Measurements from ENCODE around the gene ATXN7.

Gene ATXN7

GRCh38 chr3:63959146-63959545, 95.5 kb downstream of the ATXN7 start:
- Histone ChIP-seq H3K9ac (ENCODE audit: low read length) (no peak overlapping the region), H3K9me2 (replicated peaks; ENCODE audit: insufficient read depth, low read length) (no peaks in the 10 kb centered on the region), H3K79me2 (ENCODE audit: low read length) (peaks cover 21% of the 10 kb centered on the region), H3K4me2 (ENCODE audit: low read depth, low read length) (no peak overlapping the region), H3K27ac (ENCODE audit: low read length) (no peak overlapping the region), H4K20me1 (ENCODE audit: insufficient read depth, low read length) (no peaks in the 10 kb centered on the region), H3K4me1 (ENCODE audit: low read length) (no peaks in the 10 kb centered on the region), H2AFZ (ENCODE audit: low read length) (no peak overlapping the region), H3K27me3 (replicated peaks; ENCODE audit: insufficient read depth, low read length) (no peaks in the 10 kb centered on the region), H3K9me3 (replicated peaks; ENCODE audit: insufficient read depth, low read length) (no peaks in the 10 kb centered on the region), H3F3A (ENCODE audit: insufficient read depth, low read length) (no peaks in the 10 kb centered on the region), H3K4me3 (ENCODE audit: low read length) (no peak overlapping the region), H3K36me3 (replicated peaks; ENCODE audit: insufficient read depth, low read length) (no peaks in the 10 kb centered on the region)
- TF ChIP-seq CTCF (IDR thresholded peaks at IDR 0.05; ENCODE audit: low read length) (no peak), EZH2phosphoT487 (IDR thresholded peaks at IDR 0.05; ENCODE audit: low read length) (no peak), EZH2 (optimal IDR thresholded peaks at IDR 0.05; ENCODE audit: low read depth, low read length) (no peak)
- no peak for DNase-seq

- Histone ChIP-seq H3K36me3 (replicated peaks; ENCODE audit: insufficient read depth, low read length) (no peaks in the 10 kb centered on the region), H3K27ac (ENCODE audit: low read length) (no peak overlapping the region), H3K9ac (ENCODE audit: low read length) (no peak overlapping the region), H2AFZ (ENCODE audit: low read length) (no peak overlapping the region), H3K27me3 (replicated peaks; ENCODE audit: insufficient read depth, low read length) (no peaks in the 10 kb centered on the region), H4K20me1 (ENCODE audit: insufficient read depth, low read length) (no peaks in the 10 kb centered on the region), H3K4me2 (ENCODE audit: low read depth, low read length) (no peak overlapping the region), H3K9me3 (replicated peaks; ENCODE audit: insufficient read depth, low read length) (no peaks in the 10 kb centered on the region), H3K4me1 (ENCODE audit: low read length) (no peaks in the 10 kb centered on the region), H3F3A (ENCODE audit: insufficient read depth, low read length) (no peaks in the 10 kb centered on the region), H3K4me3 (ENCODE audit: low read length) (no peak overlapping the region), H3K9me2 (replicated peaks; ENCODE audit: insufficient read depth, low read length) (no peaks in the 10 kb centered on the region), H3K79me2 (ENCODE audit: low read length) (peaks cover 18% of the 10 kb centered on the region)
- no peak for DNase-seq
- TF ChIP-seq EZH2phosphoT487 (IDR thresholded peaks at IDR 0.05; ENCODE audit: low read length) = no peak
- TF ChIP-seq CTCF (IDR thresholded peaks at IDR 0.05; ENCODE audit: low read length) = no peak
- TF ChIP-seq EZH2 (optimal IDR thresholded peaks at IDR 0.05; ENCODE audit: low read depth, low read length) = no peak
Measured at GRCh38 chr3:63960048-63960711, 96.5 kb downstream of the ATXN7 start.

GRCh38 chr3:63961891-63962290, 98.2 kb downstream of the ATXN7 start:
- Histone ChIP-seq H3K4me2 (ENCODE audit: low read depth, low read length) (no peak overlapping the region), H3K4me3 (ENCODE audit: low read length) (no peak overlapping the region), H3K9me3 (replicated peaks; ENCODE audit: insufficient read depth, low read length) (no peaks in the 10 kb centered on the region), H3K9me2 (replicated peaks; ENCODE audit: insufficient read depth, low read length) (no peaks in the 10 kb centered on the region), H3K36me3 (replicated peaks; ENCODE audit: insufficient read depth, low read length) (no peaks in the 10 kb centered on the region), H3K27ac (ENCODE audit: low read length) (no peak overlapping the region), H2AFZ (ENCODE audit: low read length) (no peak overlapping the region), H3K9ac (ENCODE audit: low read length) (no peak overlapping the region), H3K4me1 (ENCODE audit: low read length) (peaks cover 4% of the 10 kb centered on the region; the same call in 1 of the 2 replicates), H3F3A (ENCODE audit: insufficient read depth, low read length) (0 out of 2 replicates have a peak, but pooled peaks cover 6% of the 10 kb centered on the region), H3K79me2 (ENCODE audit: low read length) (peaks cover 24% of the 10 kb centered on the region), H4K20me1 (ENCODE audit: insufficient read depth, low read length) (no peaks in the 10 kb centered on the region), H3K27me3 (replicated peaks; ENCODE audit: insufficient read depth, low read length) (no peaks in the 10 kb centered on the region)
- DNase-seq = peak; percentile 56
- TF ChIP-seq CTCF (IDR thresholded peaks at IDR 0.05; ENCODE audit: low read length) = peak; percentile 59
- TF ChIP-seq EZH2 (optimal IDR thresholded peaks at IDR 0.05; ENCODE audit: low read depth, low read length) = no peak

Data from MM.1S (cell line).